Measurements from ENCODE around the gene TFEB. TPM values are rescaled to one million over a fixed set of nuclear protein-coding genes. Genes with fewer than 3 reads are reported as not detected.

TFEB gene
- total and polyA plus RNA-seq, 10 of the 15 experiments (the other 5 are each of a cell fraction or from before 2014, with no cell fraction given) = 0.84 to 108 (median 60.8) TPM

DNA sequence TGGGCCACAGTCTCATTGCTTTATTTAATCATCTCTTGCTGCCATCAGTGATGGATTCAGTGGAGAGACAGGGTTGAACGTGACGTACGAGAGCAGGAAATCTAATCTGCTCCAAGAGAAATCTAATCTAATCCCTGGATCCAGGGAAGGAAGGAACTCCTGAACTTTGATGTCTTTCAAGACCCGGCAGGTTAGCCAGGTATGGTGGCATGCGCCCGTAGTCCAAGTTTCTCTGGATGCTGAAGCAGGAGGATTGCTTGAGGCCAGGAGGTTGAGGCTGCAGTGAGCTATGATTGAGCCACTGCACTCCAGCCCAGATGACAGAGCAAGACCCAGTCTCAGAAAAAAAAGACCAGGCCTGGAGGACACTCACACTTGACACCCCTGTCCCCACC lies 23.2 kb upstream of the TFEB start:
- RAD21 ChIA-PET (ENCODE audit: unreplicated experiment) = no interaction called here
- no TSS peak for BruUV-seq (replicated peaks)

DNA sequence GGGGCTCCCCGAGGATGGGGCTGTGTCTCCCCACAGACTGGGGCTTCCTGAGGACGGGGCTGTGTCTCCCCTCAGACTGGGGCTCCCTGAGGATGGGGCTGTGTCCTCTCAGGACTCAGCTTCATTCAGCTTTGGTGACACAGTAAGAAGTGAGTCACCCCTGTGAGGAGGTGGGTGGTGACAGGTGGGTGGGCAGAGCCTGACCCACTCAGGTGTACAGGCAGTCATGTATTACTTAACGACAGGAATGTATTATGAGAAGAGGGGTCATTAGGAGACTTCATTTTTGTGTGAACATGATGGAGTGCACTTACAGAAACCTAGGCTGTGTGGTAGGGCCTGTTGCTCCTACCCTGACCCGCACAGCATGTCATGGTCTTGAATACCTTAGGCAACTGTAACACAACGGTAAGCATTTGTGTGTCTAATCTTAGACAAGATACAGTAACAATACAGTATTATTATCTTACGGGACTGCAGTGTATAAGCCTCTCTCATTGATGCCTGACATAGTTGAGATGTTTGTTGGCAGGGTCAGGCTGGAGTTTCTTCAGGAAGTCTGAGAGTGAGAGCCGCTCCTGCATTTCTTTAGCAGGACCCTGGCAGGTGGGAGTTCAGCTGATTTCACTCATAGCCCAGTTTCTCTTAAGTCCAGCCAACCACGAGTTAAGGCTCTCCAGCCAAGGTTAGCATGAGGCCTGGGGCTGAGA lies 22.7 kb upstream of the TFEB start:
- BruUV-seq (replicated peaks) = no TSS peak
- TF ChIP-seq, protein P1, sequence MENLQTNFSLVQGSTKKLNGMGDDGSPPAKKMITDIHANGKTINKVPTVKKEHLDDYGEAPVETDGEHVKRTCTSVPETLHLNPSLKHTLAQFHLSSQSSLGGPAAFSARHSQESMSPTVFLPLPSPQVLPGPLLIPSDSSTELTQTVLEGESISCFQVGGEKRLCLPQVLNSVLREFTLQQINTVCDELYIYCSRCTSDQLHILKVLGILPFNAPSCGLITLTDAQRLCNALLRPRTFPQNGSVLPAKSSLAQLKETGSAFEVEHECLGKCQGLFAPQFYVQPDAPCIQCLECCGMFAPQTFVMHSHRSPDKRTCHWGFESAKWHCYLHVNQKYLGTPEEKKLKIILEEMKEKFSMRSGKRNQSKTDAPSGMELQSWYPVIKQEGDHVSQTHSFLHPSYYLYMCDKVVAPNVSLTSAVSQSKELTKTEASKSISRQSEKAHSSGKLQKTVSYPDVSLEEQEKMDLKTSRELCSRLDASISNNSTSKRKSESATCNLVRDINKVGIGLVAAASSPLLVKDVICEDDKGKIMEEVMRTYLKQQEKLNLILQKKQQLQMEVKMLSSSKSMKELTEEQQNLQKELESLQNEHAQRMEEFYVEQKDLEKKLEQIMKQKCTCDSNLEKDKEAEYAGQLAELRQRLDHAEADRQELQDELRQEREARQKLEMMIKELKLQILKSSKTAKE (IDR thresholded peaks at IDR 0.05; ENCODE audit: low read depth, poor library complexity, severe bottlenecking) = no peak
- no peak for TF ChIP-seq SMAD1 (IDR thresholded peaks at IDR 0.05; ENCODE audit: low read depth, partially characterized antibody)
- TF ChIP-seq NBN (IDR thresholded peaks at IDR 0.05) = no peak
- no peak for TF ChIP-seq POLR2A (IDR thresholded peaks at IDR 0.05; ENCODE audit: low read depth, low read length)
- POLR2A ChIA-PET = interaction anchor here (0.6 kb wide), 1 partner anchor 1433 kb away, joined by 3 read pairs; no protein-coding TSS in a partner anchor
- FAIRE-seq = no peak
- H3K27me3 ChIP-seq (replicated peaks in 1 of 2; ENCODE audit: control insufficient read depth in 2 of 2, insufficient read depth in 2 of 2, low read length in 1 of 2) = peaks cover 0 to 4% of the 10 kb centered on the region in 2 experiments; a peak in 2 of 4 replicates
- no peaks in the 10 kb centered on the region for H4K20me1 ChIP-seq (ENCODE audit: control insufficient read depth, insufficient read depth)
- no peaks in the 10 kb centered on the region for H3K4me1 ChIP-seq (ENCODE audit: control insufficient read depth, insufficient read depth, low read length)
- ATAC-seq = no peak
- 36% methylated on average over 8 of the region's 8 CpGs for WGBS (ENCODE audit: insufficient coverage, insufficient replicate concordance, low lambda C conversion rate, missing lambda C conversion rate)
- intact Hi-C loops (cut with micrococcal nuclease; ENCODE audit: unreplicated experiment) = no loop called here
- DNase-seq (ENCODE audit: low read depth, low spot score) = no peak
- SMC1A ChIA-PET (ENCODE audit: uncharacterized antibody, unreplicated experiment) = no interaction called here
- in situ Hi-C loops (cut with MboI) = no loop called here
- no peaks in the 10 kb centered on the region for H3K79me2 ChIP-seq (ENCODE audit: control insufficient read depth, insufficient read depth, low read length)
- RAD21 ChIA-PET (ENCODE audit: unreplicated experiment) = no interaction called here
- no peak overlapping the region for H3K4me2 ChIP-seq (ENCODE audit: control insufficient read depth, insufficient read depth)
- CTCF ChIA-PET = no interaction called here
- H3K9ac ChIP-seq (ENCODE audit: control insufficient read depth, insufficient read depth, low read length) = no peak overlapping the region
- H3K36me3 ChIP-seq (ENCODE audit: control insufficient read depth in 2 of 2, insufficient read depth in 2 of 2, low read length in 1 of 2) = no peaks in the 10 kb centered on the region
- no peak overlapping the region for H3K27ac ChIP-seq (ENCODE audit: control insufficient read depth, insufficient read depth)
- H2AFZ ChIP-seq (ENCODE audit: control insufficient read depth, low read depth, low read length) = no peak overlapping the region
- H3K9me3 ChIP-seq (replicated peaks; ENCODE audit: control insufficient read depth, insufficient read depth, low read length) = no peaks in the 10 kb centered on the region
- H3K4me3 ChIP-seq = no peak overlapping the region

More for the DNA sequence above, 23.2 kb upstream of the TFEB start:
- Histone ChIP-seq H4K20me1 (ENCODE audit: control insufficient read depth, insufficient read depth) (no peaks in the 10 kb centered on the region), H3K27me3 (replicated peaks in 1 of 2; ENCODE audit: control insufficient read depth in 2 of 2, insufficient read depth in 2 of 2, low read length in 1 of 2) (peaks cover 0 to 4% of the 10 kb centered on the region in 2 experiments; a peak in 2 of 4 replicates), H3K4me3 (no peak overlapping the region), H3K79me2 (ENCODE audit: control insufficient read depth, insufficient read depth, low read length) (no peaks in the 10 kb centered on the region), H3K4me2 (ENCODE audit: control insufficient read depth, insufficient read depth) (no peak overlapping the region), H2AFZ (ENCODE audit: control insufficient read depth, low read depth, low read length) (no peak overlapping the region), H3K9ac (ENCODE audit: control insufficient read depth, insufficient read depth, low read length) (no peak overlapping the region), H3K36me3 (ENCODE audit: control insufficient read depth in 2 of 2, insufficient read depth in 2 of 2, low read length in 1 of 2) (no peaks in the 10 kb centered on the region), H3K4me1 (ENCODE audit: control insufficient read depth, insufficient read depth, low read length) (no peaks in the 10 kb centered on the region), H3K27ac (ENCODE audit: control insufficient read depth, insufficient read depth) (no peak overlapping the region), H3K9me3 (replicated peaks; ENCODE audit: control insufficient read depth, insufficient read depth, low read length) (no peaks in the 10 kb centered on the region)
- ATAC-seq (no peak), DNase-seq (ENCODE audit: low read depth, low spot score) (no peak), FAIRE-seq (no peak)
- ChIA-PET SMC1A (ENCODE audit: uncharacterized antibody, unreplicated experiment) (no interaction called here), POLR2A (interaction anchor here (0.6 kb wide), 1 partner anchor 1432 kb away, joined by 3 read pairs; no protein-coding TSS in a partner anchor), CTCF (interaction anchor here (0.9 kb wide), 1 partner anchor 17 kb away, joined by 3 read pairs; no protein-coding TSS in a partner anchor)
- in situ Hi-C loops (cut with MboI) (no loop called here), intact Hi-C loops (cut with micrococcal nuclease; ENCODE audit: unreplicated experiment) (no loop called here)
- WGBS (ENCODE audit: insufficient coverage, insufficient replicate concordance, low lambda C conversion rate, missing lambda C conversion rate) = 45% methylated on average over 6 of the region's 6 CpGs
- TF ChIP-seq JUND (IDR thresholded peaks at IDR 0.05; ENCODE audit: low read depth, low read length) = no peak
- TF ChIP-seq, protein P1 (IDR thresholded peaks at IDR 0.05; ENCODE audit: low read depth, poor library complexity, severe bottlenecking) = no peak
- no peak for TF ChIP-seq KDM1A (IDR thresholded peaks at IDR 0.05; ENCODE audit: borderline replicate concordance)

Data from GM12878 (cell line).